HG02840 (cell line): ENCODE measurements around the gene CACNA1A.
"Not testable (repeated sequence)": the region's sequence is repeated elsewhere in the genome, so short reads cannot be mapped to it uniquely, and the experiment has no call there.

Experiments used
- ATAC-seq: cut with Tn5 transposase; IDR thresholded peaks from one replicate; pipeline ENCODE4 v1.9.1; 2021; ENCODE audit warnings: mild to moderate bottlenecking, moderate library complexity, moderate number of reproducible peaks; ENCODE audit not compliant: unreplicated experiment, low FRiP score

The CACNA1A gene

DNA sequence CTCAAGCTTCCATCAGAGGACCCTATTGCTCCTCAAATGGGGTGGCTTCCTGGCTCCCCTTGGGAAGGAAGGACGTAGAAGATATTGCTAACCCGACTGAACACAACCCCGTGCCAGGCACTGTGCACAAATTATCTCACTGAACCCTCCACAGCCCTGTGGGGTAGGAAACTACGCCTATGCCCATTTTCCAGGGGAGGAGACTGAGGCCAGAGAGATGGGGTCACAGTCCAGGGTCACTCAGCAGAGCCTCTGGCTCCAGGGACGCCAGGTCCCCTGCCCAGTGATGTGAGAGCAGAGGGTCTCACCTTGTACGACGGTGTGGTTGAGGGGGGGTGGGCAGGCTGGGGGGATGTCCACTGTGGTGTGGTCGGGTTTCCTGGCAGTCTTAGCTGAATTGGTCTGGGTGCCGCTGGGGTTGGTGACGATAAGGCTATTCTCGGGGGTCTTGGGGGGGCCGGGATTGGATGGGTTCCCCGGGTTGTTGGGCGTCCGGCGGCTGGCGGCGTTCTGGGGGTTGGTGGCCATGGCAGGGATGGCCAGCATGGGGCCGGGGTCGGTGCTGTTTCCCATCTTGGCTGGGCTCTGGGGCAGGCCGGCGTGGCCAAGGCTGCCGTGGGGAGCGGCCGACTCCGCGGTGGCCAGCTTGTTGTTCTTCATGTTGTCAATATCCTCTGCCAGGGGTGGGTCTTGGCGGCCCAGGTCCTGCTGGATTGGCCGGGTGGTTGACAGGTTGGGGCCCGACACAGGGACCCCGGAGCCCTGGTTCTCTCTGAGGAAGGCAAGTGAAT lies 219.9 kb downstream of the CACNA1A start:
- ATAC-seq: no peak

- ATAC-seq: no peak
Observed at GRCh38 chr19:13284929-13285928, 221.1 kb downstream of the CACNA1A start.

- no peak for ATAC-seq
Observed at GRCh38 chr19:13283871-13284270, 222.4 kb downstream of the CACNA1A start.

GRCh38 chr19:13282486-13283065 lies 223.7 kb downstream of the CACNA1A start:
- ATAC-seq: no peak

- ATAC-seq: no peak
Observed at GRCh38 chr19:13281567-13282291, 224.6 kb downstream of the CACNA1A start.

DNA sequence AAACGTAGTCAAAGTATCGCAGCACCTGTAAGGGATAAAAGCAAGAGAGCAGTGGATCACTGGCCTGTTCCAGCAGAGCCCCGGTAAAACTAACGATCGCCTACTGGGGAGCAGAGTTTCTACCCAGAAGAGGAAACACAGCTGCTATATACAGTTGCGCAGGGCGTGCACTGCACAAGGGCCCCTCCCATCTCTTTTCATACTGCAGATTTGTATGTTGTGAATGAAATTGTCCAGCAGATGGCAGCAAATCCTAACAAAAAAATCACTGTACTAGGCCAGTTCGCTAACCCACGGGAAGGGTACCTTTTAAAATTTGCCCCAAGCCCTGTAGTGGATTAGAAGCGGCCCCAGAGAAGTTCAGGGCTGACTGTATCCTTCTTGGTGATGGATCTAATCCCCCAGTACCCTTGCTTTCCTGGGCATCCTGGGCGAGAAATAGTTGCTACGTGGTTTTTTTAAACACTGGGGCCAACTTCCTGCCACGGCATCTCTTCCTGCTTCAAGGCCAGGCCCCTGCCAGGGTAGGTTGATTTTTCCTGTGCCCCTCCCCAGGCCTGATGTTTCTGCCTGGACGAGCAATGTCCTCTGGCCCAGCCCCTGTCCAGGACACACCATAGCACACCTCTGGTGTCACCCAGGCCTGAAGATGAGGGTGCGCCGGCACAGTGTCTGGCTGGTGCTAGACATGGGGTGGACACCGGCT lies 229.0 kb downstream of the CACNA1A start:
- no peak for ATAC-seq

DNA sequence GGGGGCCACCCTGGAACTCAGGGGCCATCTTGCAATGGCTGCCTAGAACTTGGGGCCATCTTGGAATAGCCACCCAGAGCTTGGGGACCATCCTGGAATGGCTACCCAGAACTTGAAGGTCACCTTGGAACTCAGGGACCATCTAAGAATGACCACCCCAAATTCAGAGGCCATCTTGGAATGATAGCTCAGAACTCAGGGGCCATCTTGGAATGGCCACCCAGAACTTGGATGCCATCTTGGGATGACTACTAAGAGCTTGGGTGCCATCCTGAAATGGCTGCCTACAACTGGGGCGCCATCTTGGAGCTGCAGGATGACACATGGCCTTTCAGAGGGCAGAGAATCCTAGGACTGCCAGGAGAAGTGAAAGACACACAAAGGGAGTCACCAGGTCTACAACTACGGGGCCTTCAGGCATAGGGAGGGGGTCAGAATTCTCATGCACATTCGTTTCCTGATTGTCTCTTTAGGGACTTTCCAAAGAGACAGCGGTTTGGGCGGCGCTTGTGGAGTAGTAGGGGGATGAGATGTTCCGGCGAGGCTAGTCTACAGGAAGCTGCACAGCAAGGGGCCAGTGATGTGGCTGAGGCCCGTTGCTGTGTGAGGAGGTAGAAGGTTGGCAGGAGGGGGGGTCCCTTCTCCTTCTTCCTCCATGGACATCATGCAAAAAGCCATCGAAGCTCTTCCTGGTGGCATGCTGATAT lies 231.1 kb downstream of the CACNA1A start:
- ATAC-seq: no peak

DNA sequence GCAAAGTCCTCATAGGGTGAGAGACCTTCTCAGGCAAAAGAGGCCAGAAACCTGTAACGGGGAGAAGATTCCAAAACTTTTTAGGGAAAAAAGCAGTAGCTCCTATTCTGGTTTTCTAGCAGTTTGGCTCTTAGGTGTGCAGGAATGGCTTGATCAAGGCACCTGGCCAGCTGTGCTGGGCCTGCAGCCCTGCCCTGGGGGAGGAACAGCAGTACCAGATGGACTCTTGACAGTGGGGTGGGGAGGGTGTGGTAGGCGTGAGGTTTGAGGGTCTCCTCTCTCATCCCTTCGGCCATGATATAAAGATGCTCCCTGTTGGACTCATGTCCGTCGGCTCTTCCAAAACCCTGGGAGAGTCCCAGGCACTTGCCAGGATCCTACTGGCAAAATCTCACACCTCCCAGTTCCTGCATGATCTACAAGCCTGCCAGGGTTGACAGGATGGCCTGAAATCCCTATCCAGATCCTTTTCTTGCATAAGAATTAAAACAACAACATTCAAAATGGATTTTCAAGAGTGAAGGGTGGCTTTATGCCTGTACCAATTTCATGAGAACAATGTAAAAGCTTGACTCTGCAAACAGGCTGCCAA lies 235.7 kb downstream of the CACNA1A start:
- ATAC-seq: no peak

DNA sequence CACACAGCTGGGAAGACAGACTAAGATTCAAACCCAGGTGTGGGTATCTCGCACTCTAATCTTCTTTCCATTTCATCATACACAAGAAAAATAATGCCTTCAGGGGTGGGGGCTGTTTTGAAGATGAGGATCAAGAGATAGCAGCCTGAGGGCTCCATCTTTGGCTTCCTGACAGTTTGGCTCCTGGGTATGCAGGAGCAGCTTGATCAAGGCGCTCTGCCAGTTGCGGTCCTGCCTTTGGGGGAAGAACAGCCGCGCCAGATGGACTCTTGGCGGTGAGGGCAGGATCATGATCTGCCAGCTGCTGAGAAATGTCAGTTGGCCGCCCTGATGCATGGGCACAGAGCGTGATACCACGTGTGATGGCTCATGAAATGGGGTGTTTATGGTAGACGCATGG lies 236.9 kb downstream of the CACNA1A start:
- no peak for ATAC-seq

GRCh38 chr19:13267889-13268288 lies 238.4 kb downstream of the CACNA1A start:
- ATAC-seq: no peak

- no peak for ATAC-seq
Observed at GRCh38 chr19:13267131-13267530, 239.1 kb downstream of the CACNA1A start.

DNA sequence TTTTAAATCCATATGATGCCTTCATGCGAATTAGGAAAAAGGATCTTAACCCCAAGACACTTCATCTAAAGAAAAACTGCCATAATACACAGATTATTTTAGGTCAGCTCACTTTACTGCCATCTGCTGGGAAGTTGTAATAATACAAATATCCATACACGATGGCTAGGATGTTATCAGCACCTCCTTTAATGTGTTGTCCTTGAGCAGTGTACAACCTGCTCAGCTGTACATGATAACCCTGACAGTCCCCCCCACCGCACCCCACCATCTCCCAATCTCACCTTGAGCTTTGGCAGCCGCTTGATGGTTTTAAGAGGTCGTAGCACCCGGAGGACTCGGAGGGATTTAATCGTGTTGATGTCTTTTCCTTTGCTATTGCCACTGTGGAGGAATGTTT lies 243.8 kb downstream of the CACNA1A start:
- no peak for ATAC-seq

- ATAC-seq: no peak
Observed at GRCh38 chr19:13260883-13261653, 245.2 kb downstream of the CACNA1A start.

DNA sequence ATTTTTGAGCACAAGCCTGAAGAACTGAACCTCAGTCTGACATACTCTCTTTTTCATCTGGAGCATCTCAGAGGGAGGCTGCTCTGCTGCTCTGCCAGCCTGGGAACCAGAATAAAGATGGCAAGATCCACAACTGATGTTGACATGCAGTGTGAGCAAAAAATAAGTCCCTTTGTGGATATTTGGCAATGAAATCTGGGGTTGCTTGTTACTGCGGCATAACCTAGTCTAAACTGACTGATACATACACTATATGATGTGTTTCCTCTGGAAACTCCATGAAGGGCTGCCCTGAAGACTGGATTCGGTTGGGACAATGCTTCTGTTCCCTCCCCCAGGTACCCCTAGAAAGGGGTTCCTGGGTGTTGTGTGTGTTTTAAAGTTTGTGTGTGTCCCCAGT lies 249.4 kb downstream of the CACNA1A start:
- ATAC-seq: no peak

- not testable (repeated sequence) for ATAC-seq
Observed at GRCh38 chr19:13256398-13256797, 249.9 kb downstream of the CACNA1A start.

- no peak for ATAC-seq
Observed at GRCh38 chr19:13255719-13256059, 250.6 kb downstream of the CACNA1A start.

DNA sequence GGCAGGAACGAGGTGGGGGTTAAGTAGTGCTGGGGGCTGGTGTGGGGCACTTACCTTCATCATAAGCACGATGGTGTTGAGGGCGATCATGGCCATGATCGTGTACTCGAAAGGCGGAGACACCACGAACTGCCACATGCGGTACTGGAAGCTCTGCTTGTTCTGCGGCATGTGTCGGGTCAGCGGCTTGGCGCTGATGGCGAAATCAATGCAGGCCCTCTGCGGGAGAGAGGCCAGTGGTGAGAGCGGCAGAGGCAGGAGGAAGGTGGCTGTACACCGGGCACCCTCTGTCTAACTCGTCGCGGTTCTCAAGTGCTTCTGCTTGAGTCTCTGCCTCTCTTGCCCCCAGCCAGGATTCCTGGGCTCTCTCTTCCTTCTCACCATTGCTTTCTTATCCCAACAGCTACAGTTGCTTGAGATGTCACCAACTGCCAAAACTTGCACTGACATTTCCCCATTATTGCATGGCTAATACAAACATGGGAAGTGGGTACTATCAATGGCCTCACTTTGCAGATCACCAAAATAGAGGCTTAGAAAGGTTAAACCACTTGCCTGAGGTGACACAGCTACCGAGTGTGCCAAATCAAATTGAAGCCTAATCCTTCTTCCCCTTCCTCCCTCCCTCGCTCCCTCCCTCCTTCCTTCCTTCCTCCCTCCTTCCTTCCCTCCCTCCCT lies 251.1 kb downstream of the CACNA1A start:
- ATAC-seq: no peak
